KOPT-K1 (cell line): ENCODE results near the gene KCNG2.

Experiments used
- H3K27ac ChIP-seq: fragments of 200-600 bp; sonication (generic); 2 replicates; pipeline ENCODE4 v1.5.1; 2016; ENCODE audit warnings: antibody characterized with exemption, mild to moderate bottlenecking, low read depth, low read length; ENCODE audit not compliant: poor library complexity, severe bottlenecking
- H3K36me3 ChIP-seq: fragments of 200-600 bp; sonication (generic); 2 replicates; pipeline ENCODE4 v1.5.1; 2017; ENCODE audit warnings: antibody characterized with exemption, mild to moderate bottlenecking, low read length, moderate library complexity; ENCODE audit not compliant: insufficient read depth
- H3K9me3 ChIP-seq: fragments of 200-600 bp; sonication (generic); 2 replicates; pipeline ENCODE4 v1.5.1; 2017; ENCODE audit warnings: antibody characterized with exemption, low read length, mild to moderate bottlenecking; ENCODE audit not compliant: insufficient read depth, poor library complexity, severe bottlenecking

The KCNG2 gene

GRCh38 chr18:79942786-79943607, 145.3 kb downstream of the KCNG2 start:
- no peak overlapping the region for H3K27ac ChIP-seq
- peaks cover 3% of the 10 kb centered on the region for H3K9me3 ChIP-seq
- H3K36me3 ChIP-seq, result peaks cover 49% of the 10 kb centered on the region

- Histone ChIP-seq H3K9me3 (no peaks in the 10 kb centered on the region), H3K36me3 (peaks cover 43% of the 10 kb centered on the region), H3K27ac (peak overlapping the region; percentile 47)
These were observed 145.9 kb downstream of the KCNG2 start for GRCh38 chr18:79943608-79944125.

GRCh38 chr18:79944126-79944731, 146.5 kb downstream of the KCNG2 start:
- H3K27ac ChIP-seq, result peak overlapping the region; percentile 47
- H3K9me3 ChIP-seq, result no peaks in the 10 kb centered on the region
- peaks cover 39% of the 10 kb centered on the region for H3K36me3 ChIP-seq

GRCh38 chr18:79944746-79945117, 147.0 kb downstream of the KCNG2 start:
- H3K27ac ChIP-seq, result peak overlapping the region; percentile 47
- H3K36me3 ChIP-seq, result peaks cover 34% of the 10 kb centered on the region
- H3K9me3 ChIP-seq, result no peaks in the 10 kb centered on the region

GRCh38 chr18:79945118-79946042, 147.6 kb downstream of the KCNG2 start:
- Histone ChIP-seq H3K27ac (no peak overlapping the region), H3K36me3 (peaks cover 28% of the 10 kb centered on the region), H3K9me3 (no peaks in the 10 kb centered on the region)

- no peaks in the 10 kb centered on the region for H3K9me3 ChIP-seq
- peaks cover 11% of the 10 kb centered on the region for H3K36me3 ChIP-seq
- no peak overlapping the region for H3K27ac ChIP-seq
These were observed 149.5 kb downstream of the KCNG2 start for GRCh38 chr18:79947054-79947755.

GRCh38 chr18:79947881-79948610, 150.3 kb downstream of the KCNG2 start:
- H3K36me3 ChIP-seq, result peaks cover 3% of the 10 kb centered on the region
- H3K9me3 ChIP-seq, result no peaks in the 10 kb centered on the region
- H3K27ac ChIP-seq, result no peak overlapping the region

- H3K9me3 ChIP-seq, result no peaks in the 10 kb centered on the region
- no peaks in the 10 kb centered on the region; the same call in 1 of the 2 replicates for H3K36me3 ChIP-seq
- no peak overlapping the region for H3K27ac ChIP-seq
These were observed 151.1 kb downstream of the KCNG2 start for GRCh38 chr18:79948719-79949411.
